GM12891 (cell line): ENCODE measurements around the gene UNK.

ENCODE experiments used
- POLR2A ChIP-seq: IDR thresholded peaks from 2 replicates; pipeline ENCODE4 v1.6.1; 2011; ENCODE audit warnings: low read depth, low read length, control low read depth
- POLR2AphosphoS5 ChIP-seq: IDR thresholded peaks from 2 replicates; pipeline ENCODE4 v1.6.1; 2011; ENCODE audit warnings: low read depth, low read length, control low read depth
- SPI1 ChIP-seq: IDR thresholded peaks from 2 replicates; pipeline ENCODE4 v1.6.1; 2011; ENCODE audit warnings: low read depth, low read length, control low read depth

DNA sequence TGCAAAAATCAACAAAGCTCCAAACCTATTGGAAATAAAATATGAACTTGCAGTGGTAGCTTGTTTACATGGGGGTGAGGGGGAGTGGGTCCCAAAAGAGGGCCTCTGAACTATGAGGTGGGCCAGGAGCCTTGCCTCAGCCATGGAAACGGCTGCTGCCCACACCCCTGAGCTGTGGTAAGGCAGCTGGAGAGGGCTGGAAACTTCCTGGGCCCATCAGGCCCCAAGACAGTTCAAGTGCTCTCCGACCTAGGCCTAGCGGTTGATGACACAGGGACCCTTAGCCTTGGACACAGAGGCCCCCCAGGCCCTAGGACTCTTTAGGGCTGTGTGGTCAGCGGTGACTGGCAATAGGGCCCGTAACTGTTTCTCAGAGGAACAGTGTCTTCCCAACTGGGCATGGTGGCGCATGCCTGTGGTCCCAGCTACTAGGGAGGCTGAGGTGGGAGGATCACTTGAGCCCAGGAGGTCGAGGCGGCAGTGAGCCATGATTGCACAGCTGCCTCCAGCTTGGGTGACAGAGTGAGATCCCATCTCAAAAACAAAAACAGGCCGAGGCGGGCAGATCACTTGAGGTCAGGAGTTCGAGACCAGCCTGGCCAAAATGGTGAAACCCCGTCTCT, 41.3 kb downstream of the UNK start:
- TF ChIP-seq POLR2A (no peak), POLR2AphosphoS5 (no peak), SPI1 (no peak)
